Activated naive CD4-positive, alpha-beta T cell treated with anti-CD3 and anti-CD28 coated beads, Interleukin-2, amount 10 ng/mL, durations not matched to agents 7 days and 5 days (primary cell): Measurements from ENCODE around the gene CERS6.
A peak's percentile ranks its signal among the peaks of the same experiment; 100 is the strongest.

Experiments used
- CTCF ChIA-PET: fragments of 350-600 bp; sonication (Branson Sonifier 250); formaldehyde crosslinking; loops from one replicate; lab custom pipeline; 2021; ENCODE audit warnings: antibody characterized with exemption; lab: Charles Lee
- DNase-seq: peaks from one replicate; pipeline ENCODE4 v3.0.0-alpha.2; 2020
- H3K27ac Mint-ChIP-seq: one replicate; pipeline ENCODE4 v1.8.0; 2021; ENCODE audit warnings: mild to moderate bottlenecking, moderate library complexity, mixed read lengths
- H3K27me3 Mint-ChIP-seq: one replicate; pipeline ENCODE4 v1.8.0; 2021; ENCODE audit warnings: mild to moderate bottlenecking, mixed read lengths
- H3K36me3 Mint-ChIP-seq: one replicate; pipeline ENCODE4 v1.8.0; 2021; ENCODE audit warnings: mixed read lengths
- H3K4me1 Mint-ChIP-seq: one replicate; pipeline ENCODE4 v1.8.0; 2021; ENCODE audit warnings: mixed read lengths
- H3K4me3 Mint-ChIP-seq: one replicate; pipeline ENCODE4 v1.8.0; 2021; ENCODE audit warnings: mild to moderate bottlenecking, moderate library complexity, mixed read lengths
- H3K9me3 Mint-ChIP-seq: one replicate; pipeline ENCODE4 v1.8.0; 2021; ENCODE audit warnings: mixed read lengths

Gene CERS6

GRCh38 chr2:168466834-168467565, 10.9 kb downstream of the CERS6 start:
- H3K4me3 Mint-ChIP-seq = no peak overlapping the region
- H3K36me3 Mint-ChIP-seq = peaks cover 2% of the 10 kb centered on the region
- no peak for DNase-seq
- H3K9me3 Mint-ChIP-seq = no peaks in the 10 kb centered on the region
- H3K27me3 Mint-ChIP-seq = no peaks in the 10 kb centered on the region
- CTCF ChIA-PET = interaction anchor here (0.7 to 1.2 kb wide), 3 partner anchors 9 to 120 kb away, joined by 3 read pairs; no protein-coding TSS in a partner anchor
- H3K4me1 Mint-ChIP-seq = peaks cover 57% of the 10 kb centered on the region
- H3K27ac Mint-ChIP-seq = no peak overlapping the region

GRCh38 chr2:168467729-168468128, 11.7 kb downstream of the CERS6 start:
- CTCF ChIA-PET = interaction anchor here (1.2 kb wide), 2 partner anchors 10 to 22 kb away, joined by 3 read pairs; no protein-coding TSS in a partner anchor
- Mint-ChIP-seq H3K27ac (no peak overlapping the region), H3K4me3 (no peak overlapping the region), H3K27me3 (no peaks in the 10 kb centered on the region), H3K36me3 (peaks cover 2% of the 10 kb centered on the region), H3K4me1 (peaks cover 54% of the 10 kb centered on the region), H3K9me3 (no peaks in the 10 kb centered on the region)
- DNase-seq = no peak

- Mint-ChIP-seq H3K4me3 (no peak overlapping the region), H3K4me1 (peaks cover 54% of the 10 kb centered on the region), H3K27ac (no peak overlapping the region), H3K27me3 (no peaks in the 10 kb centered on the region), H3K36me3 (peaks cover 2% of the 10 kb centered on the region), H3K9me3 (no peaks in the 10 kb centered on the region)
- CTCF ChIA-PET = interaction anchor here (0.9 kb wide), 1 partner anchor 38 kb away, joined by 3 read pairs; no protein-coding TSS in a partner anchor
- DNase-seq = no peak
These were observed 12.3 kb downstream of the CERS6 start for GRCh38 chr2:168468354-168468753.

GRCh38 chr2:168469281-168469988, 13.4 kb downstream of the CERS6 start:
- CTCF ChIA-PET = no interaction called here

GRCh38 chr2:168470320-168471162, 14.5 kb downstream of the CERS6 start:
- H3K4me1 Mint-ChIP-seq = peaks cover 44% of the 10 kb centered on the region
- H3K9me3 Mint-ChIP-seq = no peaks in the 10 kb centered on the region
- peak overlapping the region; percentile 26 for H3K27ac Mint-ChIP-seq
- no peak overlapping the region for H3K4me3 Mint-ChIP-seq
- CTCF ChIA-PET = interaction anchor here (0.9 to 2.4 kb wide), 4 partner anchors 12 to 131 kb away, joined by 3 to 8 read pairs (median 3); no protein-coding TSS in a partner anchor
- no peak for DNase-seq
- H3K36me3 Mint-ChIP-seq = no peaks in the 10 kb centered on the region
- H3K27me3 Mint-ChIP-seq = no peaks in the 10 kb centered on the region

More at GRCh38 chr2:168469281-168469988, 13.4 kb downstream of the CERS6 start:
- Mint-ChIP-seq H3K36me3 (peaks cover under 1% of the 10 kb centered on the region), H3K27ac (no peak overlapping the region), H3K4me3 (no peak overlapping the region), H3K27me3 (no peaks in the 10 kb centered on the region), H3K4me1 (peaks cover 53% of the 10 kb centered on the region), H3K9me3 (no peaks in the 10 kb centered on the region)
- DNase-seq = no peak

- no peak overlapping the region for H3K4me3 Mint-ChIP-seq
- H3K27me3 Mint-ChIP-seq = no peaks in the 10 kb centered on the region
- H3K4me1 Mint-ChIP-seq = peaks cover 38% of the 10 kb centered on the region
- H3K27ac Mint-ChIP-seq = no peak overlapping the region
- H3K9me3 Mint-ChIP-seq = no peaks in the 10 kb centered on the region
- CTCF ChIA-PET = interaction anchor here (0.9 to 2.4 kb wide), 5 partner anchors 11 to 132 kb away, joined by 3 to 8 read pairs (median 3); no protein-coding TSS in a partner anchor
- no peak for DNase-seq
- peaks cover 2% of the 10 kb centered on the region for H3K36me3 Mint-ChIP-seq
These were observed 15.0 kb downstream of the CERS6 start for GRCh38 chr2:168471163-168471475.

GRCh38 chr2:168475636-168476035, 19.6 kb downstream of the CERS6 start:
- CTCF ChIA-PET = interaction anchor here (0.9 kb wide), 1 partner anchor 346 kb away, joined by 3 read pairs; no protein-coding TSS in a partner anchor
- Mint-ChIP-seq H3K4me3 (no peak overlapping the region), H3K27me3 (no peaks in the 10 kb centered on the region), H3K4me1 (peaks cover 4% of the 10 kb centered on the region), H3K9me3 (no peaks in the 10 kb centered on the region), H3K36me3 (peaks cover 2% of the 10 kb centered on the region), H3K27ac (no peak overlapping the region)
- DNase-seq = no peak

- peaks cover 5% of the 10 kb centered on the region for H3K27me3 Mint-ChIP-seq
- no peak for DNase-seq
- no peaks in the 10 kb centered on the region for H3K9me3 Mint-ChIP-seq
- CTCF ChIA-PET = no interaction called here
- H3K4me3 Mint-ChIP-seq = no peak overlapping the region
- H3K4me1 Mint-ChIP-seq = peaks cover 3% of the 10 kb centered on the region
- H3K27ac Mint-ChIP-seq = no peak overlapping the region
- peaks cover 2% of the 10 kb centered on the region for H3K36me3 Mint-ChIP-seq
These were observed 22.1 kb downstream of the CERS6 start for GRCh38 chr2:168478206-168478605.

- CTCF ChIA-PET = no interaction called here
- Mint-ChIP-seq H3K36me3 (peaks cover 4% of the 10 kb centered on the region), H3K27me3 (peaks cover 5% of the 10 kb centered on the region), H3K4me3 (no peak overlapping the region), H3K27ac (no peak overlapping the region), H3K9me3 (peaks cover 1% of the 10 kb centered on the region), H3K4me1 (peaks cover 3% of the 10 kb centered on the region)
- no peak for DNase-seq
These were observed 24.3 kb downstream of the CERS6 start for GRCh38 chr2:168480356-168480755.

GRCh38 chr2:168480825-168481585, 24.9 kb downstream of the CERS6 start:
- Mint-ChIP-seq H3K4me3 (no peak overlapping the region), H3K36me3 (peaks cover 3% of the 10 kb centered on the region), H3K4me1 (peaks cover 3% of the 10 kb centered on the region), H3K27me3 (peaks cover 5% of the 10 kb centered on the region), H3K9me3 (peaks cover 6% of the 10 kb centered on the region), H3K27ac (no peak overlapping the region)
- no peak for DNase-seq
- CTCF ChIA-PET = no interaction called here

- H3K36me3 Mint-ChIP-seq = peaks cover 5% of the 10 kb centered on the region
- no peak overlapping the region for H3K4me3 Mint-ChIP-seq
- peaks cover 5% of the 10 kb centered on the region for H3K27me3 Mint-ChIP-seq
- CTCF ChIA-PET = interaction anchor here (1.9 kb wide), 1 partner anchor 11 kb away, joined by 8 read pairs; no protein-coding TSS in a partner anchor
- no peaks in the 10 kb centered on the region for H3K4me1 Mint-ChIP-seq
- peaks cover 11% of the 10 kb centered on the region for H3K9me3 Mint-ChIP-seq
- no peak for DNase-seq
- H3K27ac Mint-ChIP-seq = no peak overlapping the region
These were observed 26.2 kb downstream of the CERS6 start for GRCh38 chr2:168482269-168482668.

GRCh38 chr2:168482952-168483831, 27.1 kb downstream of the CERS6 start:
- Mint-ChIP-seq H3K27me3 (peaks cover 5% of the 10 kb centered on the region), H3K36me3 (peaks cover 5% of the 10 kb centered on the region), H3K4me1 (no peaks in the 10 kb centered on the region), H3K9me3 (peaks cover 11% of the 10 kb centered on the region), H3K4me3 (no peak overlapping the region), H3K27ac (no peak overlapping the region)
- no peak for DNase-seq
- CTCF ChIA-PET = interaction anchor here (1.9 kb wide), 1 partner anchor 12 kb away, joined by 8 read pairs; no protein-coding TSS in a partner anchor
